HCT116 (cell line): ENCODE data around the gene LRRC1. TPM values are rescaled to one million over a fixed set of nuclear protein-coding genes. Genes with fewer than 3 reads are reported as not detected.

Source experiments
- ATAC-seq: fragments of 200-7000 bp; cut with Tn5 transposase; 2 replicates; pipeline ENCODE4 v1.9.1; 2020; ENCODE audit warnings: mild to moderate bottlenecking, moderate library complexity
- BruUV-seq: library from RNA; stranded (reverse); fragments of 400-500 nt; replicated peaks from 2 replicates; lab custom pipeline; 2021; lab: Mats Ljungman, UMichigan
- CTCF ChIA-PET: fragments of 300-600 bp; sonication (Branson Sonifier 250); formaldehyde crosslinking; loops from one replicate; lab custom pipeline; 2021; ENCODE audit warnings: antibody characterized with exemption; lab: Charles Lee
- POLR2A ChIA-PET: fragments of 300-600, 350-600 bp; sonication (Branson Sonifier 250); formaldehyde crosslinking; loops from one replicate; lab custom pipeline; 2021; ENCODE audit warnings: antibody characterized with exemption; lab: Charles Lee
- RAD21 ChIA-PET, 2 experiments: fragments of 300-600 bp; sonication (Branson Sonifier 250); formaldehyde crosslinking; loops; one replicate each; lab custom pipeline; 2023; ENCODE audit warnings: low total read pairs in 2 of 2; ENCODE audit not compliant: uncharacterized antibody in 2 of 2, unreplicated experiment in 2 of 2, low non-redundant PET in 1 of 2; lab: Charles Lee
- DNase-seq: peaks from one replicate; pipeline ENCODE4 v3.0.0-alpha.2; 2010; ENCODE audit warnings: low read depth, low spot score
- H2AFZ ChIP-seq: fragments of 200-600 bp; shearing (Covaris generic), sonication (generic); 2 replicates; pipeline ENCODE4 v1.6.1; 2017; ENCODE audit warnings: low read depth, mixed run types, mixed read lengths, antibody characterized with exemption, low read length; ENCODE audit not compliant: poor library complexity, severe bottlenecking
- H3K27ac ChIP-seq: 2 replicates; pipeline ENCODE4 v1.5.1; 2012; ENCODE audit warnings: low read depth, low read length
- H3K27me3 ChIP-seq: fragments of 200-600 bp; sonication (generic); 2 replicates; pipeline ENCODE4 v1.6.1; 2016; ENCODE audit warnings: mixed run types, low read length, mixed read lengths; ENCODE audit not compliant: insufficient read depth
- H3K36me3 ChIP-seq, 2 experiments: fragments of 200-500 bp in 1 of 2; fragments of 200-600 bp in 1 of 2; sonication (Bioruptor generic) in 1 of 2; sonication (generic) in 1 of 2; 2 replicates each; pipeline versions ENCODE4 v1.5.1 to v1.6.1; 2014 to 2016; ENCODE audit warnings: low read length in 2 of 2, inconsistent platforms in 1 of 2, mixed read lengths in 1 of 2, mixed run types in 1 of 2; ENCODE audit not compliant: insufficient read depth in 2 of 2, control insufficient read depth in 1 of 2
- H3K4me1 ChIP-seq, 2 experiments: fragments of 200-600 bp in 1 of 2; sonication (generic) in 1 of 2; 2 replicates each; pipeline versions ENCODE4 v1.5.1 to v1.6.1; 2012 to 2017; ENCODE audit warnings: low read length in 2 of 2, inconsistent platforms in 1 of 2, mild to moderate bottlenecking in 1 of 2, mixed read lengths in 1 of 2, mixed run types in 1 of 2, moderate library complexity in 1 of 2; ENCODE audit not compliant: insufficient read depth in 2 of 2, control insufficient read depth in 1 of 2
- H3K4me2 ChIP-seq: fragments of 200-600 bp; sonication (generic); 2 replicates; pipeline ENCODE4 v1.6.1; 2017; ENCODE audit warnings: mixed run types, low read length, mixed read lengths
- H3K4me3 ChIP-seq, 2 experiments: fragments of 200-600 bp in 1 of 2; sonication (generic) in 1 of 2; replicated peaks in 1 of 2; 2 replicates each; pipeline ENCODE4 v1.5.1; 2011 to 2016; ENCODE audit warnings: low read length in 2 of 2, control low read depth in 1 of 2, low read depth in 1 of 2, mild to moderate bottlenecking in 1 of 2, mixed read lengths in 1 of 2, mixed run types in 1 of 2
- H3K79me2 ChIP-seq: fragments of 200-600 bp; sonication (generic); 2 replicates; pipeline ENCODE4 v1.6.1; 2017; ENCODE audit warnings: mild to moderate bottlenecking, mixed run types, low read length, moderate library complexity, mixed read lengths; ENCODE audit not compliant: insufficient read depth
- H3K9ac ChIP-seq: fragments of 200-600 bp; sonication (generic); 2 replicates; pipeline ENCODE4 v1.6.1; 2016; ENCODE audit warnings: low read length, mixed read lengths
- H3K9me2 ChIP-seq: fragments of 200-600 bp; sonication (generic), shearing (Covaris generic); 2 replicates; pipeline ENCODE4 v1.6.1; 2017; ENCODE audit warnings: mixed run types, mild to moderate bottlenecking, moderate library complexity; ENCODE audit not compliant: insufficient read depth
- H3K9me3 ChIP-seq, 2 experiments: fragments of 200-500 bp in 1 of 2; fragments of 200-600 bp in 1 of 2; sonication (Bioruptor generic) in 1 of 2; sonication (generic) in 1 of 2; 2 replicates each; pipeline ENCODE4 v1.6.1; 2014 to 2017; ENCODE audit warnings: low read length in 2 of 2, mixed read lengths in 2 of 2, inconsistent platforms in 1 of 2, low read depth in 1 of 2, mild to moderate bottlenecking in 1 of 2, mixed run types in 1 of 2, moderate library complexity in 1 of 2; ENCODE audit not compliant: control insufficient read depth in 1 of 2, insufficient read depth in 1 of 2
- H4K20me1 ChIP-seq: fragments of 200-600 bp; sonication (generic), shearing (Covaris generic); 2 replicates; pipeline ENCODE4 v1.6.1; 2017; ENCODE audit warnings: mixed run types, mild to moderate bottlenecking, moderate library complexity; ENCODE audit not compliant: insufficient read depth
- CBX3 ChIP-seq: IDR thresholded peaks from 2 replicates; pipeline ENCODE4 v1.6.1; 2012; ENCODE audit warnings: low read depth
- CEBPB ChIP-seq: IDR thresholded peaks from 2 replicates; pipeline ENCODE4 v1.6.1; 2012; ENCODE audit warnings: low read depth
- CTCF ChIP-seq, 3 experiments: fragments of 200-600 bp in 1 of 3; sonication (generic) in 1 of 3; IDR thresholded peaks in 2 of 3; conservative IDR thresholded peaks in 1 of 3; 2 replicates each; pipeline ENCODE4 v1.5.1; 2012 to 2017; ENCODE audit warnings: low read depth in 2 of 3, low read length in 2 of 3, antibody characterized with exemption in 1 of 3, borderline replicate concordance in 1 of 3, control low read depth in 1 of 3, mild to moderate bottlenecking in 1 of 3, mixed read lengths in 1 of 3, mixed run types in 1 of 3, moderate library complexity in 1 of 3; ENCODE audit not compliant: insufficient read depth in 1 of 3
- EGR1 ChIP-seq: IDR thresholded peaks from 2 replicates; pipeline ENCODE4 v1.6.1; 2012; ENCODE audit warnings: low read depth
- ELF1 ChIP-seq: IDR thresholded peaks from 2 replicates; pipeline ENCODE4 v1.6.1; 2012; ENCODE audit warnings: low read depth, borderline replicate concordance
- EZH2phosphoT487 ChIP-seq: fragments of 200-600 bp; IDR thresholded peaks from 2 replicates; pipeline ENCODE4 v1.6.1; 2018; ENCODE audit warnings: antibody characterized with exemption, borderline replicate concordance
- FOSL1 ChIP-seq: IDR thresholded peaks from 2 replicates; pipeline ENCODE4 v1.6.1; 2012; ENCODE audit warnings: low read depth
- JUND ChIP-seq: IDR thresholded peaks from 2 replicates; pipeline ENCODE4 v1.6.1; 2012
- POLR2A ChIP-seq: IDR thresholded peaks from 2 replicates; pipeline ENCODE4 v1.7.0; 2011; ENCODE audit warnings: borderline replicate concordance; ENCODE audit not compliant: insufficient read depth, insufficient read length; ENCODE audit errors: extremely low read depth
- POLR2AphosphoS5 ChIP-seq: IDR thresholded peaks from 2 replicates; pipeline ENCODE4 v1.6.1; 2011; ENCODE audit warnings: mild to moderate bottlenecking, low read depth, low read length, moderate library complexity
- RAD21 ChIP-seq: IDR thresholded peaks from 2 replicates; pipeline ENCODE4 v1.6.1; 2012; ENCODE audit warnings: low read depth, mild to moderate bottlenecking
- REST ChIP-seq: IDR thresholded peaks from 2 replicates; pipeline ENCODE4 v1.6.1; 2012; ENCODE audit warnings: low read depth
- SIN3A ChIP-seq: IDR thresholded peaks from 2 replicates; pipeline ENCODE4 v1.6.1; 2012; ENCODE audit warnings: low read depth
- SP1 ChIP-seq: IDR thresholded peaks from 2 replicates; pipeline ENCODE4 v1.6.1; 2012; ENCODE audit warnings: low read depth
- TCF7L2 ChIP-seq: IDR thresholded peaks from 2 replicates; pipeline ENCODE4 v1.7.0; 2011; ENCODE audit warnings: borderline replicate concordance, inconsistent platforms; ENCODE audit not compliant: insufficient read depth, insufficient read length; ENCODE audit errors: extremely low read depth
- ZNF274 ChIP-seq: fragments of 200-500 bp; sonication (Bioruptor generic); IDR thresholded peaks from 2 replicates; pipeline ENCODE4 v1.6.1; 2014; ENCODE audit warnings: mild to moderate bottlenecking, low read depth, low read length, inconsistent platforms
- intact Hi-C: fragments of 100-400 bp; cut with micrococcal nuclease; formaldehyde crosslinking; loops from 2 replicates; pipeline ENCODE4 v1.10.0; 2022
- total RNA-seq: library from RNA; stranded (reverse); gene quantifications from one replicate; pipeline ENCODE4 v1.2.1, GENCODE V29; 2021; ENCODE audit not compliant: unreplicated experiment

Gene LRRC1
- total RNA-seq, 1 experiment from 2014 or later: 19.8 TPM

- RAD21 ChIA-PET: no interaction called here
- no peaks in the 10 kb centered on the region for H3K9me3 ChIP-seq
- no TSS peak for BruUV-seq
- H3K9me2 ChIP-seq: no peaks in the 10 kb centered on the region
- no peak overlapping the region for H3K4me2 ChIP-seq
- ATAC-seq (no peak), DNase-seq (no peak)
- H3K27ac ChIP-seq: no peak overlapping the region
- CTCF ChIA-PET: no interaction called here
- TF ChIP-seq POLR2AphosphoS5 (no peak), JUND (no peak), FOSL1 (no peak), REST (no peak), ELF1 (no peak), SP1 (no peak), CTCF (IDR thresholded peaks at IDR 0.05 in 2 of 3, conservative IDR thresholded peaks at IDR 0.05 in 1 of 3; ENCODE audit: borderline replicate concordance in 1 of 3, insufficient read depth in 1 of 3, low read depth in 2 of 3, low read length in 2 of 3) (no peak), CEBPB (no peak), ZNF274 (no peak), EGR1 (no peak), SIN3A (no peak), RAD21 (no peak), POLR2A (no peak), TCF7L2 (no peak), CBX3 (no peak), EZH2phosphoT487 (no peak)
- H4K20me1 ChIP-seq: no peaks in the 10 kb centered on the region
- peaks cover 6 to 14% of the 10 kb centered on the region in 2 experiments for H3K4me1 ChIP-seq
- no peak overlapping the region for H3K9ac ChIP-seq
- H3K36me3 ChIP-seq: no peaks in the 10 kb centered on the region
- no peak overlapping the region for H2AFZ ChIP-seq
- no peak overlapping the region for H3K4me3 ChIP-seq
- intact Hi-C loops: no loop called here
- H3K27me3 ChIP-seq: no peaks in the 10 kb centered on the region
- POLR2A ChIA-PET: no interaction called here
- H3K79me2 ChIP-seq: peaks cover 21% of the 10 kb centered on the region; the same call in 1 of the 2 replicates
Measured at GRCh38 chr6:53857318-53858094, 62.7 kb downstream of the LRRC1 start.
